Measurements from ENCODE around the gene SLC22A24.

SLC22A24 gene
- 0 reads per million in 3 donors for total RNA-seq

DNA sequence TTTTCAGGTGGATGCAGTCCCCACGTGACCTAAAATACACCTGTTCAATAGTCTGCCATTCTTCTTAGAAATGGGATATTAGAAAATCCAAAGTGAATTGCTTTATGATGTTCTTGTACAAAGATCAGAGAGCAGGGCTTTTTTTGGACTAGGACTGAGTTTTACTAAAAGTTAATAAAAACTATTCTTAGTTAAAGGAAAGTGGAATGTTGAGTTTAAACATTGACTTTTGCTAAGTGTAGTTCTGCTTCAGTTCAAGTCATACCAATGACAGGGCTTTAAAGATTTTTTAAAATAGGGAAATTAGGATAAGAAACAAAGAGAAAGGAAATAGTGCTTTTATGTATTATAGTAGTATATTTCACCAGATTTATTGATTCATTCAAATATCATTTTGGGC lies at the start of gene SLC22A24:
Gene SLC22A24 (minus strand): TSS at position 101 of the 400 bp plus-strand sequence. CDS start 442 bp downstream, outside the sequence.
- DNase-seq, result no peak
- Histone ChIP-seq H3K4me1 (ENCODE audit: control insufficient read depth, insufficient read depth, low read length, poor library complexity, severe bottlenecking) (no peaks in the 10 kb centered on the region), H3K27ac (ENCODE audit: insufficient read depth, low read length, poor library complexity, severe bottlenecking) (no peak within 1 kb of the TSS)

GRCh38 chr11:63180536-63180935 lies 36.5 kb upstream of the SLC22A24 start:
- H3K4me1 ChIP-seq (ENCODE audit: control insufficient read depth, insufficient read depth, low read length, poor library complexity, severe bottlenecking), result no peaks in the 10 kb centered on the region
- no peaks in the 10 kb centered on the region for H3K36me3 ChIP-seq (ENCODE audit: control insufficient read depth, insufficient read depth, low read length)
- H3K4me3 ChIP-seq (ENCODE audit: insufficient read depth, low read depth, low read length, poor library complexity, severe bottlenecking), result no peak overlapping the region
- no peak overlapping the region for H3K27ac ChIP-seq (ENCODE audit: insufficient read depth, low read length, poor library complexity, severe bottlenecking)
- H3K9me3 ChIP-seq (ENCODE audit: control insufficient read depth, low read length), result no peaks in the 10 kb centered on the region
- DNase-seq, result no peak
- no peaks in the 10 kb centered on the region for H3K27me3 ChIP-seq (replicated peaks; ENCODE audit: control insufficient read depth, insufficient read depth, low read length, poor library complexity, severe bottlenecking)

More for the DNA sequence above, at the start of gene SLC22A24:
- Histone ChIP-seq H3K9me3 (ENCODE audit: control insufficient read depth, low read length) (no peaks in the 10 kb centered on the region), H3K36me3 (ENCODE audit: control insufficient read depth, insufficient read depth, low read length) (no peaks in the 10 kb centered on the region), H3K27me3 (replicated peaks; ENCODE audit: control insufficient read depth, insufficient read depth, low read length, poor library complexity, severe bottlenecking) (no peaks in the 10 kb centered on the region), H3K4me3 (ENCODE audit: insufficient read depth, low read depth, low read length, poor library complexity, severe bottlenecking) (no peak within 1 kb of the TSS)

GRCh38 chr11:63179432-63180041 lies 35.5 kb upstream of the SLC22A24 start:
- no peak overlapping the region for H3K27ac ChIP-seq (ENCODE audit: insufficient read depth, low read length, poor library complexity, severe bottlenecking)
- no peaks in the 10 kb centered on the region for H3K4me1 ChIP-seq (ENCODE audit: control insufficient read depth, insufficient read depth, low read length, poor library complexity, severe bottlenecking)

DNA sequence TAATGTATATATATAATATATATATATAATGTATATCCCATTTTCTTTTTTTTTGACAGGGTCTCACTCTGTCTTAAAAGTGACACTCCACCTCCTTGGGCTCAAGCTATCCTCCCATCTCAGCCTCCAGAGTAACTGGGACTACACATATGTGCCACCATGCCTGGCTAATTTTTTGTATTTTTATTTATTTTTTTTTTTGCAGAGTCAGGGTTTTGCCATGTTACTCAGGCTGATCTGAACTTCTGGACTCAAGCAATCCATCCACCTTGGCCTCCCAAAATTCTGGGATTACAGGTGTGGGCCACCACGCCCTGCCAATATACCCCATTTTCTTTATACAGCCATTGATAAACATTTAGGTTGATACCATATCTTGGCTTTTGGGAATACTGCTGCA lies 33.9 kb upstream of the SLC22A24 start:
- Histone ChIP-seq H3K9me3 (ENCODE audit: control insufficient read depth, low read length) (no peaks in the 10 kb centered on the region), H3K27ac (ENCODE audit: insufficient read depth, low read length, poor library complexity, severe bottlenecking) (no peak overlapping the region), H3K4me3 (ENCODE audit: insufficient read depth, low read depth, low read length, poor library complexity, severe bottlenecking) (no peak overlapping the region), H3K27me3 (replicated peaks; ENCODE audit: control insufficient read depth, insufficient read depth, low read length, poor library complexity, severe bottlenecking) (no peaks in the 10 kb centered on the region), H3K4me1 (ENCODE audit: control insufficient read depth, insufficient read depth, low read length, poor library complexity, severe bottlenecking) (no peaks in the 10 kb centered on the region), H3K36me3 (ENCODE audit: control insufficient read depth, insufficient read depth, low read length) (no peaks in the 10 kb centered on the region)
- DNase-seq, result no peak

More at GRCh38 chr11:63179432-63180041, 35.5 kb upstream of the SLC22A24 start:
- no peaks in the 10 kb centered on the region for H3K36me3 ChIP-seq (ENCODE audit: control insufficient read depth, insufficient read depth, low read length)
- no peaks in the 10 kb centered on the region for H3K9me3 ChIP-seq (ENCODE audit: control insufficient read depth, low read length)
- DNase-seq, result no peak
- H3K27me3 ChIP-seq (replicated peaks; ENCODE audit: control insufficient read depth, insufficient read depth, low read length, poor library complexity, severe bottlenecking), result no peaks in the 10 kb centered on the region
- no peak overlapping the region for H3K4me3 ChIP-seq (ENCODE audit: insufficient read depth, low read depth, low read length, poor library complexity, severe bottlenecking)

GRCh38 chr11:63165706-63166310 lies 21.8 kb upstream of the SLC22A24 start:
- Histone ChIP-seq H3K27me3 (replicated peaks; ENCODE audit: control insufficient read depth, insufficient read depth, low read length, poor library complexity, severe bottlenecking) (peaks cover 15% of the 10 kb centered on the region), H3K4me1 (ENCODE audit: control insufficient read depth, insufficient read depth, low read length, poor library complexity, severe bottlenecking) (no peaks in the 10 kb centered on the region), H3K36me3 (ENCODE audit: control insufficient read depth, insufficient read depth, low read length) (no peaks in the 10 kb centered on the region), H3K4me3 (ENCODE audit: insufficient read depth, low read depth, low read length, poor library complexity, severe bottlenecking) (no peak overlapping the region), H3K9me3 (ENCODE audit: control insufficient read depth, low read length) (no peaks in the 10 kb centered on the region), H3K27ac (ENCODE audit: insufficient read depth, low read length, poor library complexity, severe bottlenecking) (no peak overlapping the region)
- DNase-seq, result no peak

GRCh38 chr11:63155794-63156193 lies 11.8 kb upstream of the SLC22A24 start:
- no peak overlapping the region for H3K4me3 ChIP-seq (ENCODE audit: insufficient read depth, low read depth, low read length, poor library complexity, severe bottlenecking)
- no peak for DNase-seq
- no peak overlapping the region for H3K27ac ChIP-seq (ENCODE audit: insufficient read depth, low read length, poor library complexity, severe bottlenecking)
- H3K4me1 ChIP-seq (ENCODE audit: control insufficient read depth, insufficient read depth, low read length, poor library complexity, severe bottlenecking), result no peaks in the 10 kb centered on the region
- H3K9me3 ChIP-seq (ENCODE audit: control insufficient read depth, low read length), result no peaks in the 10 kb centered on the region
- peaks cover 5% of the 10 kb centered on the region for H3K27me3 ChIP-seq (replicated peaks; ENCODE audit: control insufficient read depth, insufficient read depth, low read length, poor library complexity, severe bottlenecking)
- H3K36me3 ChIP-seq (ENCODE audit: control insufficient read depth, insufficient read depth, low read length), result no peaks in the 10 kb centered on the region

GRCh38 chr11:63146581-63146980 lies 2.6 kb upstream of the SLC22A24 start:
- no peak overlapping the region for H3K27ac ChIP-seq (ENCODE audit: insufficient read depth, low read length, poor library complexity, severe bottlenecking)
- H3K4me3 ChIP-seq (ENCODE audit: insufficient read depth, low read depth, low read length, poor library complexity, severe bottlenecking), result no peak overlapping the region
- no peaks in the 10 kb centered on the region for H3K36me3 ChIP-seq (ENCODE audit: control insufficient read depth, insufficient read depth, low read length)
- no peak for DNase-seq
- no peaks in the 10 kb centered on the region for H3K4me1 ChIP-seq (ENCODE audit: control insufficient read depth, insufficient read depth, low read length, poor library complexity, severe bottlenecking)
- H3K27me3 ChIP-seq (replicated peaks; ENCODE audit: control insufficient read depth, insufficient read depth, low read length, poor library complexity, severe bottlenecking), result no peaks in the 10 kb centered on the region
- H3K9me3 ChIP-seq (ENCODE audit: control insufficient read depth, low read length), result no peaks in the 10 kb centered on the region

GRCh38 chr11:63142459-63142858 lies 1.6 kb downstream of the SLC22A24 start:
- no peaks in the 10 kb centered on the region for H3K36me3 ChIP-seq (ENCODE audit: control insufficient read depth, insufficient read depth, low read length)
- H3K27ac ChIP-seq (ENCODE audit: insufficient read depth, low read length, poor library complexity, severe bottlenecking), result no peak overlapping the region
- DNase-seq, result no peak
- H3K9me3 ChIP-seq (ENCODE audit: control insufficient read depth, low read length), result no peaks in the 10 kb centered on the region
- H3K4me3 ChIP-seq (ENCODE audit: insufficient read depth, low read depth, low read length, poor library complexity, severe bottlenecking), result no peak overlapping the region
- no peaks in the 10 kb centered on the region for H3K27me3 ChIP-seq (replicated peaks; ENCODE audit: control insufficient read depth, insufficient read depth, low read length, poor library complexity, severe bottlenecking)
- no peaks in the 10 kb centered on the region for H3K4me1 ChIP-seq (ENCODE audit: control insufficient read depth, insufficient read depth, low read length, poor library complexity, severe bottlenecking)

DNA sequence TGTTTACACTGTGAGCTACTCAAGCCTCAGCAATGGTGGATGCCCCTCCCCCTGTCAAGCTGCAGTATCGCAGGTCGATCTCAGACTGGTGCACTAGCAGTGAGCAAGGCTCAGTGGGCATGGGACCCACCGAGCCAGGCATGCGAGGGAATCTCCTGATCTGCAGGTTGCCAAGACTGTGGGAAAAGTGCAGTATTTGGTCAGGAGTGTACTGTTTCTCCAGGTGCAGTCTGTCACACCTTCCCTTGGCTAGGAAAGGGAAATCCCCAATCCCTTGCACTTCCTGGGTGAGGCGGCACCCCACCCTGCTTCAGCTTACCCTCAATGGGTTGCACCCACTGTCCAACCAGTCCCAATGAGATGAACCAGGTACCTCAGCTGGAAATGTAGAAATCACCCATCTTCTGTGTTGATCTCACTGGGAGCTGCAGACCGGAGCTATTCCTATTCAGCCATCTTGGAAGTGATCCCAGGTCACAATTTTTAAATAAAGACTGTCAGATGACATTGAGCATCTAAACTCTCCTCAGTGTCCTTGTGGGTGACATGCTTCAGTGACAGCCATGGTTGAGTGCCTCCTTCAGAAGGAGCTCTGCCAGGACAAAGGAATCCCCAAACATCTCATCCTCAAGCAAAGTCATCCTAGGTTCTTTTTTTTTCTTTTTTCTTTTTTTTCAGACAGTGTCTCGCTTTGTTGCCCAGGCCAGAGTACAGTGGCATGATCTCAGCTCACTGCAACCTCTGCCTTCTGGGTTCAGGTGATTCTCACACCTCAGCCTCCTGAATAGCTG lies 10.8 kb downstream of the SLC22A24 start:
- H3K36me3 ChIP-seq (ENCODE audit: control insufficient read depth, insufficient read depth, low read length), result no peaks in the 10 kb centered on the region
- H3K4me1 ChIP-seq (ENCODE audit: control insufficient read depth, insufficient read depth, low read length, poor library complexity, severe bottlenecking), result no peaks in the 10 kb centered on the region
- H3K27ac ChIP-seq (ENCODE audit: insufficient read depth, low read length, poor library complexity, severe bottlenecking), result no peak overlapping the region
- H3K27me3 ChIP-seq (replicated peaks; ENCODE audit: control insufficient read depth, insufficient read depth, low read length, poor library complexity, severe bottlenecking), result no peaks in the 10 kb centered on the region
- no peaks in the 10 kb centered on the region for H3K9me3 ChIP-seq (ENCODE audit: control insufficient read depth, low read length)
- no peak overlapping the region for H3K4me3 ChIP-seq (ENCODE audit: insufficient read depth, low read depth, low read length, poor library complexity, severe bottlenecking)
- DNase-seq, result no peak

DNA sequence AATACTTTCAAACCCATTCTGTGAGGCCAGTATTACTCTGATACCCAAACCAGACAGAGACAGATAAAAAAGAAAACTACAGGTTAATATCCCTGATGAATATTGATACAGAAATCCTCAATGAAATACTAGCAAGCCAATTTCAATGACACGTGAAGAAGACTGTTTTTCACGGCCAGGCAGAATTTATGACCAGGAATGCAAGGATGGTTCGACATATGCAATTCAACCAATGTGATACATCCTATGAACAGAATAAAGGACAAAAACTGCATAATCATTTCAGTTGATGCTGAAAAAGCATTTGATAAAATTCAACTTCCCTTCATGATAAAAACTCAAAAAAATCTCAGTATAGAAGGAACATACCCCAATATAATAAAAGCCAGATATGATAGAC lies 44.5 kb downstream of the SLC22A24 start:
- no peaks in the 10 kb centered on the region for H3K36me3 ChIP-seq (ENCODE audit: control insufficient read depth, insufficient read depth, low read length)
- no peaks in the 10 kb centered on the region for H3K4me1 ChIP-seq (ENCODE audit: control insufficient read depth, insufficient read depth, low read length, poor library complexity, severe bottlenecking)
- H3K4me3 ChIP-seq (ENCODE audit: insufficient read depth, low read depth, low read length, poor library complexity, severe bottlenecking), result no peak overlapping the region
- no peaks in the 10 kb centered on the region for H3K27me3 ChIP-seq (replicated peaks; ENCODE audit: control insufficient read depth, insufficient read depth, low read length, poor library complexity, severe bottlenecking)
- no peaks in the 10 kb centered on the region for H3K9me3 ChIP-seq (ENCODE audit: control insufficient read depth, low read length)
- H3K27ac ChIP-seq (ENCODE audit: insufficient read depth, low read length, poor library complexity, severe bottlenecking), result no peak overlapping the region
- no peak for DNase-seq
